Measurements from ENCODE around the gene BEGAIN. TPM values are rescaled to one million over a fixed set of nuclear protein-coding genes. Genes with fewer than 3 reads are reported as not detected.

Gene BEGAIN
- total RNA-seq, 1 donor from 2014 or later, result 0.79 TPM

DNA sequence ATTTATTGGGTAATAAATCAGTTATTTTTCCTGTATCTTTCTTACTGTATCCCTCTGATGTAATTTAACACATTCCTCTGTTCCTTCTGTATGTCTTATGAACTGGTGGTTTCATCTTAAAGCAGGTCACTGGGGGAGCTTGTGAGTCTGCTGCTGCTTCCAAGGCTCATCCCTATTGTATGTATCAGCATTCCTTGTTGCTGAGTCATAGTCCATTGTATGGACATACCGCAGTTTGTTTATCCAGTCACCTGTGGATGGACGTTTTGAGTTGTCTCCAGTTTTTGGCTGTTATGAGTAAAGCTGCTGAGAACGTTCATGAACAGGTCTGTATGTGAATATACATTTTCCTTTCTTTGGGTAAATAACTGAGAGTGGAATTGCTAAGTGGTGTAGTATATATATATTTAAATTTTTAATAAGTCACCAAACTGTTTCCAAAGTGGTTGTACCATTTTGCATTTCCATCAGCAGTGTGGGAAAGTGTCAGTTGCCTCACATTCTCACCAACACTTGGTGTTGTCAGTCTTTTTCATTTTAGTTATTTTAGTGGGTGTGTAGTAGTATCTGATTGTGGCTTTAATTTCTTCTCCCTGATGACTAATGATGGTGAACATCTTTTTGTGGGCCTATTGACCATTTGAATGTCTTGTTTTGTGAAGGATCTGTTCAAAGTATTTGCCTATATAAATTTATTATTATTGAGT lies 82.7 kb downstream of the BEGAIN start:
- DNase-seq (no peak), ATAC-seq (no peak)
- intact Hi-C loops (cut with micrococcal nuclease), result no loop called here

DNA sequence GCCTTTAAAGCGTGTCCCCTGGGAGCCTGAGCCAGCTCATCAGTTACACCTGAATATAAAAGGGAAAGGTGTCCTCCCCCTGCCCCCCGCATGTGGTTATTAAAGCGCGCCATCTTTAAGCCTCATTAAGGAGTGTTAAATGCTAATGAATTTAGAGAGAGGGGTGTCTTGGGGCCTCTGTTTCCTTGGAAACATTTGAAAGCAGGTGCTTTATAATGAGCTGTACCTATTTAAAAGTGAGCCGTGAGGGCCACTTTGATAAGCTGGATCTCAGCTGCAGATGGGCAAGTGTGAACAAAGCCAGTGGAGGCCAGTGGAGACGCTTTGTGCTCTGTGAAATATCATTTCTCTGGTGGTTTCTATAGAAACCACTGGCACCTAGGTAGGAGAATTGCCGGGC lies 84.0 kb downstream of the BEGAIN start:
- no peak for ATAC-seq
- no peak for DNase-seq
- intact Hi-C loops (cut with micrococcal nuclease), result no loop called here

DNA sequence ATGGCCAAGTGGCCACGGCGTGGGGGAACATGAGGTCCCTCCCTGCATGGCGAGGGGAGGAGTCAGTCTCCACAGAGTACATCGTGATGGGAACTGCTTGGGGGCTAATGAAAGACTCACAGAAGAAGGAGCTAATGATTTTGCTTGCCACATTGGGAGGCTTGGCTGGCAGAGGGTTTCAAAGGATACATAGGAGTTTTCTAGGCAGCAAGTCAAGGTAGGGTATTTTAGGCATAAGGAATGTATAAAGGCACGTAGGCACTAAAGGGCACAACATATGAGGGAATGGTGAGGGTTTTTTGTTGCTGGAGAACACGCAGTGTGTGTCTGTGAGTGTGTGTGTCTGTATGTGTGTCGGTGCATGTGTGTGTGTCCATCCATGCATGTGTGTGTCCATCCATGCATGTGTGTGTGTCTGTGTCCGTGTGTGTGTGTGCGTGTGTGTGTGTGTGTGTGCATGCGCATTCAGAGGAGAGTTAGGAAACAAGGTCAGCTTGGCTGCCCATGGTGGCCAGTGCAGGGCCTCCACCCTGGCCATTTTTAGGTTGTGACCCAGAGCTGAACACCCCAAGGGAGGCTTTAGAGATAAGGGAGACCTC lies 84.5 kb downstream of the BEGAIN start:
- ATAC-seq (no peak), DNase-seq (no peak)
- intact Hi-C loops (cut with micrococcal nuclease), result no loop called here

DNA sequence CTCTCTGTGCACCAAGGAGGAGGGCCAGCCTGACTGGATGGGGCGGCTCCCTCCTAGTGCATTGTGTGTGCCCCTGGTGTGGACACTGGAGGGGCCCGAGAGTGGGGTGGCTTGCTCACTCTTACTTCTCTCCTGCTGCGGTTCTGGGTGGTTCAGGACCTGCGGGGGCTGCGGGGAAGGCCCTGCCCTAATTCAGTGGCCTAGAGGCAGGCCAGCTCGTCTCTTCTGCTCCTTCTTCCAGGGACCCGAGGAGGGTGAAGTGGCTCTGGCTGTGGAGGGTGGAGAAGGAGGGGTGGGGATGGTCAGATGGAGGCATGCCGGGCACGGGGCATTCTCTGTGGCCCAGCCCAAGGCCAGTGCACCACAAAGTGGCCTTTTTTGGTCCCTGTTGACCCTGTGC lies 87.1 kb downstream of the BEGAIN start:
- DNase-seq (no peak), ATAC-seq (no peak)
- intact Hi-C loops (cut with micrococcal nuclease), result no loop called here

DNA sequence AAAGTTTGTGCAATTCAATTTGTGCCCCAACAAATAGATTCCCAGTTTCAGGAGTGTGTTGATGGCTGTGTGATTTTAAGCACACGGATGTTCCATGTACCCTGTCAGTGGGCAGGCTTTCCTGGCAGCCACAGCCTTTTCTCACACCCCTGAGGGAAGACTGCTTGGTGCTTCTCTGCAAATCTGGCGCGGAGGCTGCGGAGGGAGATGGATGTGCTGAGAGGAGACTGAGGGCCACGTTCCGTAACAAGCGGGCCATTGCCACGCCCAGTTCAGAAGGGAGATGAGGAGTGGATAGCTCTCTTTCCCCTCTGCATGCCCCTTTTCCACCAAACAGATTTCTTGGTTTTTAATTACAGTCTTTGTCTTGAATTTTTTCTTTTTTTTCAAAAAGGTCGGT lies 89.1 kb downstream of the BEGAIN start:
- intact Hi-C loops (cut with micrococcal nuclease), result no loop called here
- DNase-seq, result no peak
- no peak for ATAC-seq

DNA sequence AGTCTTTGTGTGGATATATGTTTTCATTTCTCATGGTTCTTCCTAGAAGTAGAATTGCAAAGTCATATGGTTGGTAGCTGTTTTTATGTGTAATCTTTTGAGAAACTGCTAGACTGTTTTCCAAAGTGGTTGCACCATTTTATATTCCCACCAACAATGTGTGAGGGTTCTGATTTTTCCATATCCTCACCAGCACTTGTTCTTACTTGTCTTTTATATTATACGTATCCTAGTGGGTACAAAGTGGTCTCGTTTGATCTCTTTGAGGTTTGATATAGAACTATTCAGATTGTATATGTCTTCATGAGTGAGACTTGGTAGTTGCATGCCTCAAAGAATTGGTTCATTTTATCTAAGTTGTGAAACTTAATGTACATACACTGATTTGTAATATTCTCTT lies 91.3 kb downstream of the BEGAIN start:
- intact Hi-C loops (cut with micrococcal nuclease), result no loop called here
- DNase-seq (no peak), ATAC-seq (no peak)

DNA sequence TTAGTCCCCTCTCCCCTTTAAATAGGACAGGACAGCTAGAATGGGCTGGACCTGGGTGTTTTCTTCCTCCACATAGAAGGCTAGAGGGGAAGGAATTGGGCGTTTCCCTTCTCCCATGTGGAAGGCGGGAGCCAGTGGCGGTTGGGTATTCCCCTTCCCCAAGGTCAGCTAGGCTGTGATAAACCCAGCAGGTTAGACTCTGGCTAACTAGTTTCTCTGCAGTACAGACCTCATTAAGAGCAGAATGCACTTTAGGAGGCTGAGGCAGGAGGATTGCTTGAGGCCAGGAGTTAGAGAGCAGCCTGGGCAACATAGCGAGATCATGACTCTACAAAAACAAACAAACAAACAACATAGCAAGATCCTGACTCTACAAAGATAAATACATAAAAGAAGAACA lies 92.6 kb downstream of the BEGAIN start:
- intact Hi-C loops (cut with micrococcal nuclease), result no loop called here
- no peak for ATAC-seq
- DNase-seq, result no peak

DNA sequence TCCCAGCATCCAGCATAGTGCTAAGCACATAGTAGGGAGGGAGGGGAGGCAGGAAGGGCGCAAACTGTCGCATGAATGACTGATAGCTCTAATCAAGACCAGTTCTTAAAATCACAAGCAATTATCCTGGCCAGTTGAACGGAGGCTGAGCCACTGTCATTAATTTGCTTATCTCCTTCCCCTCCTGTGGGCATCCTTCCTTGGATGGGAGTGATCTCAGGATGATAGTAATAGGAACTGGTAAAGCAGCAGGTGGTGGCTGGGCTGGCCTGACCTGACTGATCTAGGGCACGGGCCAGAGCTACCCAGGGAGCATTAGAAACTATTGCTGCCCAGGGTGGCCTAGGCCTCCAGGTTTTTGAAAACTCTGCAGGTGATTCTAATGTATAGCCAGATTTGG lies 97.0 kb downstream of the BEGAIN start:
- ATAC-seq, result no peak
- DNase-seq, result no peak
- intact Hi-C loops (cut with micrococcal nuclease), result no loop called here

DNA sequence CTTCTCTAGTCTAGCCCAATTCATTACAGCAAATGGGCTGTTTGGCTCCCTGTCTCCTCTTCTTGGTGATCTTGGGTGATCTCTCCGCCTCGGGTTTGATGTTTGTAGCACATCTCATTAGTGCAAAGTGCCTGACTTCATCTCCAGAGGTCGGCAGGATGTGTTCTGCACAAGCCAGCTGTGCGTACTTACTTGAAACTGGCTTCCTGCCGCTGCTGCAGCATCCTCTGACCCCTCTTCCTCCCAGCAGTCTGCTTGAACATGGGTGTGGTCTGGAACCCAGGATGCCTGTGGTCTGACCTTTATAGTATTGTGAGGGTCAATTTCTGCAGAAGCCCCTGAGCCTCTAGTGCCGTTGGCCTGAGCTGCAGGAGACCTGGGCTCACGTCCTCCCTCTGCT lies 99.2 kb downstream of the BEGAIN start:
- DNase-seq (no peak), ATAC-seq (no peak)
- intact Hi-C loops (cut with micrococcal nuclease), result no loop called here

DNA sequence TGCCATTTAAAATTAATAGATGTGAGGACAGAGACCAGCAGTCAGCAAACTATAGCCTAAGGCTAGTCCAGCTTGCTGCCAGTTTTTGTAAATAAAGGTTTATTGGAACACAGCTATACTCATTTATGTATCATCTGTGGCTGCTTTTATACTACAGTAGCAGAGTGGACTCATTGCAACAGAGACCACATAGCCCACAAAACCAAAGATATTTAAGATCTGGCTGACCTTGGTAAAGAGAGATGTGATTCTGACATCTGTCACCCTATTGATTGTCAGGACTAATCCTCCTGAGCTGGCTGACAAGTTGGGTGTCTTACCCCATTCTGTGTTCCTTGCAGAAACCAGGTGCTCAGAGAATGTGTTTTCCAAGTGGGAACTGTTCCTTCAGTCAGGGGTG lies 99.9 kb downstream of the BEGAIN start:
- DNase-seq (no peak), ATAC-seq (no peak)
- intact Hi-C loops (cut with micrococcal nuclease), result no loop called here

Other genes starting within 250 kb of the BEGAIN start
- 4.5 TPM for gene WDR25, start 210.9 kb downstream of the BEGAIN start, total RNA-seq
- 22.7 TPM for gene DLK1, start 139.5 kb upstream of the BEGAIN start, total RNA-seq
- gene MEG3, start 238.7 kb upstream of the BEGAIN start, total RNA-seq, result 20.6 TPM